Activated CD4-positive, alpha-beta T cell treated with anti-CD3 and anti-CD28 coated beads for 48 hours (primary cell): Measurements from ENCODE around the gene MAPK8IP3.
"Not testable (repeated sequence)": the region's sequence is repeated elsewhere in the genome, so short reads cannot be mapped to it uniquely, and the experiment has no call there.

Experiments used
- DNase-seq: peaks from one replicate; pipeline ENCODE4 v3.0.0-alpha.2; 2020

MAPK8IP3 gene

GRCh38 chr16:1788095-1788707, 82.2 kb downstream of the MAPK8IP3 start:
- DNase-seq: peak; percentile 1

DNA sequence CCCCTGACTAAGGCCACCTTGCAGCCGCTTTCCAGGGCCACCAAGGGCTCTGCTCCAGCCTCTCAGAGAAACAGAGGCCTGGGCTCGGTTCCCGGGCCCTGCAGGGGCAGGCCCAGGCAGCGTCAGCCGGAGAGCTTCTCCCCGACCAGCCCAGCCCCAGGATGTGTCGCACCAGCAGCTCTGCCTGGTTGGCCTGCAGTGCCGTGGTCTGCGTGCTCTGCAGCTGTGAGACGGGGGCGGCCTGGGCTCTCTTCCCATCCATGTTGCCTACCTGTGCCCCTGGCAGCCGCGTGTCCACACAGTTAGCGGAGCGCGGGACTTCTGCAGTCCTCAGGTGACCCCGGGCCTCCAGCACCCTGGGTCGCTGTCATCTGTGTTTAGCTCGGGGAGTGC, 82.7 kb downstream of the MAPK8IP3 start:
- DNase-seq: peak; percentile 1

- DNase-seq: no peak
Observed at GRCh38 chr16:1789643-1790045, 83.6 kb downstream of the MAPK8IP3 start.

DNA sequence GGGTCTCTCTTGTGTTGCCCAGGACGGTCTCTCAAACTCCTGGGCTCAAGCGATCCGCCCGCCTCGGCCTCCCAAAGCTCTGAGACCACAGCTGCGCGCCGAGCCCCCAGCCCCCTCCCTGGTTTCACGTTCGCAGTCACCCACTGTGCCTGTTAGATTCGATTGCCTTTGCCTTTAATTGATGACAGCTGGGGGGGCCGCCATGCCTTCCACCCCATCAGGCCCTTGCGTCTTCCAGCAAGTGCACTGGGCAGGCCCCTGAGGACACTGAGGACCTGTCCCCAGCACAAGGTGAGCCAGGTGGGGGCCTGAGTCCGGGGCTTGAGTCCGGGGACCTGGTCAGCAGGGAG, 84.2 kb downstream of the MAPK8IP3 start:
- DNase-seq: no peak

DNA sequence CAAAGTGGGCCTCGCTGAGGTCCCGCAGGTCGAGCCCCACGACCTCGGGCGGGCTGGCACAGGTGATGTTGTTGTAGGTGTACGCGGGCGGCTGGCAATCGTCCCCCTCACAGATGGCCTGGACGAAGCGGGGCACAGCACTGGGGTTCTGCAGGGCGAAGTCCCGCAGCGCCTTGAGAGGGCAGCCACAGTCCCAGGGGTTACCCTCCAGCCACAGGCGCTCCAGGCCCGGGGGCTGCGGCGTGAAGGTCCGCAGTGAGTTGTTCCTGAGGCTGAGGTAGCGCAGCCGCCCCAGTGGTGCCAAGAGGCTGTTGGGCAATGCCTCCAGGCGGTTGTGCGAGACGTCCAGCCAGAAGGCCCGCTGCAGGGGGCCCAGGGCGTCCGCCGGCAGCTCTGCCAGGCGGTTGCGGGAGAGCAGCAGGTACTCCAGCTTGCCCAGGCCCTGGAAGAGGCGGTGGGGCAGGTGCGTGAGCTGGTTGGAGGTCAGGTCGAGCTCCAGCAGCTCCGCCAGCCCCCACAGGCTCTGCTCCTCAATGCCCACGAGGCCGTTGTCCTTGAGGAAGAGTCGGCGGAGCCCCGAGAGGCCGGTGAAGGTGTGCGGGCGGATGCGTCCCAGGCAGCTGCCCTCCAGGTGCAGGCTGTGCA, 84.7 kb downstream of the MAPK8IP3 start:
- no peak for DNase-seq

GRCh38 chr16:1791256-1791942, 85.4 kb downstream of the MAPK8IP3 start:
- DNase-seq: no peak

- no peak for DNase-seq
Observed at GRCh38 chr16:1791943-1792812, 86.2 kb downstream of the MAPK8IP3 start.

GRCh38 chr16:1792836-1793577, 87.0 kb downstream of the MAPK8IP3 start:
- DNase-seq: no peak

- DNase-seq: no peak
Observed at GRCh38 chr16:1793578-1794220, 87.7 kb downstream of the MAPK8IP3 start, which contains the start of gene IGFALS. Gene IGFALS, minus strand, starts transcription at chr16:1793705. Its CDS starts 53 bp downstream, at chr16:1793652.

GRCh38 chr16:1794221-1794871, 88.4 kb downstream of the MAPK8IP3 start:
- DNase-seq: no peak

DNA sequence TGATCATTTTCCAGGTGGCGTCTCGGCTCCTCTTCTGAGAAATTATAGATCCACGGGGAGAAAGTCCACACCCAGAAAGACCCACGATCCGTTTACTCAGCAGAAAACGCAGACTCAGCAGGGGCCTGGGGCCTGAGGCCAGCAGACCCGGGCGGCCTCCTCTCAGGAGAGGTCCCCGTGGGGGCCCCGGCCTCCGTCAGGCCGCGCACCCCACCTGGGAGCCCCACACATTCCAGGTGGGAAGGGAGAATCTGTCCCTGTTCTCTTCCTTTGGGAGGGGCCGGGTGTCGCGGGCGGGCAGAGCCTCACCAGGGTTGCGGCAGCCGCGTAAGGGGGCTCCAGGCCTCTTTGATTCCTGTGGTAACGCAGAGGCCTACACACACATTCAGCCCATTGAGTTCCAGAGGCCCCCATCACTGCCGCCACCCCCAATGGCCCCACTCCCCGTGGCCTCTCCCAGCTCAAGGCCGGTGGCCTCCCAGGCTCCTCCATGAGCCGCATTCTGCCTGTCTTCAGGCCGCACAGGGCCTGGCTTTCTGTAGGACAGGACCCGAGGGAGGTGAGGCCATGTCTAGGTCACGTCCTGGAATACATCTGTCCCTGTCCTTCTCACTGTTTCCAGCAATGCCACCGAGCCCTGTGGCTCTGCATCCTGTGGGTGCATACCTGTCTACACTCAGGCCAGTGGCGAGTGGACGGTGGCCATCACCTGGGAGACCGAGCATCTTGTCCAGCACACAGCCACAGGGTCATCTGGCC, 89.1 kb downstream of the MAPK8IP3 start:
- DNase-seq: no peak

- DNase-seq: not testable (repeated sequence)
Observed at GRCh38 chr16:1799263-1799662, 93.3 kb downstream of the MAPK8IP3 start.

DNA sequence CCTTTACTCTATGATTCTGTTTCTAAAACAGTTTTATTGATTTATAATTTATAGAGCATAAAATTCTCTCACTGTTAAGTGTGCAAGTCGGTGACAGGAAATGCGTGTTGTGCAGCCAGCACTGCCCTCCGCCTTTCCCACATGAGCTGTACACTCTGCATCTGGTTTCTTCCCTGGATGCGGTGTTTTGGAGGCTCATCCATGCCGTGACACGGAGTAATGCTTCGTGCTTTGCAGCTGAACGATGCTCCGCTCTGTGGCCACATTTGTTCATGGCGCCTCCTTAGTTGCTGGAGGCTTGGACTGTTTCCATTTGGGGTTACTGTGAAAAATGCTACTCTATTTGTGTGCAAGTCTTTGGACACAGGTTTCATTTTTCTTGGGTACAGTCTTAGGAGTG, 94.7 kb downstream of the MAPK8IP3 start:
- DNase-seq: no peak

DNA sequence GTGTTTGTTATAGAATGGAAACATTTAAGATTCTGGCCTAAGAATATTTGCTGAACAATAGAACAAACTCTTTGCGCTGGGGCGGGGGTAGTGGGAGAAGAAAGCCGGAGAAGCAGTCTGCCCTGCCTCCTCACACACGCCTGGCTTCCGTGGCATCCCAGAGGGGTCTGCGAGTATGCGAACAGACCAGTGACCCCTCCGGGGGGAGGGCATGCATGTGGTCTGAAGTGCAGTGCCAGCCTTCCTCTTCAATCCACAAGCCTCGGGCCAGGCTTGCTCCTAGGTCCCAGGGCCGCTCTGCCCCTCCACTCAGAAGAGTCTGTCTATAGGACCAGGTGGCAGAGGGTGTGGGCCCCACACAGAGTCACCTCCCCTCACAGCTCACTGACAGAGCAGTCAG, 101.6 kb downstream of the MAPK8IP3 start:
- DNase-seq: no peak

- DNase-seq: no peak
Observed at GRCh38 chr16:1808691-1809090, 102.7 kb downstream of the MAPK8IP3 start.

DNA sequence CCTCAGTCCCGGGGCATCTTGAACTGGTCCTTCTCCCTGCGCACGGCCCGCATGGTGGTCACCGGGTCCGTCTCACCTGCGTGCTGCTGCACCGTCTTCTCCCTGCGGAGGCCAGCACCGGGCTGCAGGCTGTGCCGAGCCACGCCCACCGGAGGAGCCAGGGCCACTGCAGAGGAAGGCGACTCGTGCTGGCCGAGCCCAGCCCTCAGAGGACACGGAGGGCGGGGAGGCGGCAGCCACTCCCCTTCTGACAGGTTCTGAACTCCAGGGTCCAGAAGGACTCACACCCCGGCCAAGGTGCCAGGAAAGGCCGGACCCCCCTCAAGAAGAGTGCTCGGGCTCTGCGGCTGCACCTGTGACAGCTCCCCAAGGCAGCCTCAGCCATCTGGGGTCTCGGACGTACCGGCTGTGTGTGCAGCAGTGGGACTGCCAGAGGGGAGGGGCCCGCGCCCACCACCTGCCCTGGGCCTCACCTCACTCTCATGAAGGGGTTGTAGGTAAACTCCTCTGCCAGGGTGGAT, 103.3 kb downstream of the MAPK8IP3 start:
- no peak for DNase-seq

- no peak for DNase-seq
Observed at GRCh38 chr16:1810106-1810505, 104.1 kb downstream of the MAPK8IP3 start.

DNA sequence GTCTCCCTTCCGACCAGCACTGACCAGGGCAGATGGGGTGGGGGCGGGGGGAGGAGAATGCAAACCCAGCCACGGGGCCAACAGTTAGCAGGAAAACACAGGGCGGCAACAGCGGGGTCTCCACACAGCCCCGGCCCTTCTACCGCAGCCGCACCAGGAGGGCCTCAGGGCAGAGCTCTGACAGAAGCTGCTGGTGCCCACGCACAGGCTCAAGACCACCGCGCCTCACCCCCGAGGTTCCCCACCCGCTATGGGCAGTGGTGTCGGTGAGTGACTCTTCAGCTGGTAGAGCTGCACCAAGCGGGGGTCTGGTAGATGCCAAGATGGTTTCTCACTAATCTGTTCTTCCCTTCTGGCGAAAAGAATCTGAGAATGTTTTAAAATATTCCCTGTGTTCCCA, 104.5 kb downstream of the MAPK8IP3 start:
- DNase-seq: no peak

DNA sequence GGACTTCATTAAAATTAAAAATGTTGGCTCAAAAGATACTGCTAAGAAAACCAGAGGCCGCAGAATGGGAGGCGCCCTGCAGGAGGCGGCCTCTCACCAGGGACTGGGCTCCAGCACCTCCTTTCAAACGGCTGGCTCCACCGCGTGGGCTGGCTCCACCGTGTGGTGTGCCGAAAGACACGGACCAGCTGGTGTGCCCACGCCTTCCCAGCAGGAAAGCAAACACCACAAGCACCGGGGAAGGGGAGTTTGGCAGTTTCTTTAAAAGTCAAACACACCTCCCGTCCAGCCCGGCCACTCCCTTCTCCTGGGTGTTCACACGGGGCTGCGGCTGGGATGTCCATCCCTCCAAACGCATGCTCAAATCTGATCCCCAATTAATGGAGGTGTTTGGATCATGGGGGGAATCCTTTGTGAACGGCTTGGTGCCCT, 106.8 kb downstream of the MAPK8IP3 start:
- peak; percentile 79 for DNase-seq

- DNase-seq: no peak
Observed at GRCh38 chr16:1815461-1815860, 109.5 kb downstream of the MAPK8IP3 start.
